ENCODE measurements around the gene ERLIN1. TPM values are rescaled to one million over a fixed set of nuclear protein-coding genes. Genes with fewer than 3 reads are reported as not detected.

The ERLIN1 gene
- polyA plus RNA-seq (ENCODE audit: insufficient read length), result 59.1 TPM
- long read RNA-seq, donor 1, full-length matches to known transcripts, result 9 of 9 reads
- long read RNA-seq, donor 1, partial matches to known transcripts, result 0 of 9 reads
- long read RNA-seq, donor 1, other reads (novel, unspliced or antisense), result 0 of 9 reads
- long read RNA-seq, donor 2, full-length matches to known transcripts, result 7 of 7 reads
- long read RNA-seq, donor 2, partial matches to known transcripts, result 0 of 7 reads
- long read RNA-seq, donor 2, other reads (novel, unspliced or antisense), result 0 of 7 reads
- long read RNA-seq, donor 3, full-length matches to known transcripts, result 5 of 5 reads
- long read RNA-seq, donor 3, partial matches to known transcripts, result 0 of 5 reads
- long read RNA-seq, donor 3, other reads (novel, unspliced or antisense), result 0 of 5 reads
- long read RNA-seq, donor 4, result 0 reads
- long read RNA-seq, donor 5, full-length matches to known transcripts, result 13 of 13 reads
- long read RNA-seq, donor 5, partial matches to known transcripts, result 0 of 13 reads
- long read RNA-seq, donor 5, other reads (novel, unspliced or antisense), result 0 of 13 reads
- long read RNA-seq, donor 6, full-length matches to known transcripts, result 8 of 8 reads
- long read RNA-seq, donor 6, partial matches to known transcripts, result 0 of 8 reads
- long read RNA-seq, donor 6, other reads (novel, unspliced or antisense), result 0 of 8 reads
- long read RNA-seq, donor 7, full-length matches to known transcripts, result 11 of 16 reads
- long read RNA-seq, donor 7, partial matches to known transcripts, result 5 of 16 reads
- long read RNA-seq, donor 7, other reads (novel, unspliced or antisense), result 0 of 16 reads
- long read RNA-seq, donor 8, transcript ERLIN1-202 (12 exons, 1,453 nt), result major isoform, 6 of 6 reads
- long read RNA-seq, donor 8, partial matches to known transcripts, result 0 of 6 reads
- long read RNA-seq, donor 8, other reads (novel, unspliced or antisense), result 0 of 6 reads

DNA sequence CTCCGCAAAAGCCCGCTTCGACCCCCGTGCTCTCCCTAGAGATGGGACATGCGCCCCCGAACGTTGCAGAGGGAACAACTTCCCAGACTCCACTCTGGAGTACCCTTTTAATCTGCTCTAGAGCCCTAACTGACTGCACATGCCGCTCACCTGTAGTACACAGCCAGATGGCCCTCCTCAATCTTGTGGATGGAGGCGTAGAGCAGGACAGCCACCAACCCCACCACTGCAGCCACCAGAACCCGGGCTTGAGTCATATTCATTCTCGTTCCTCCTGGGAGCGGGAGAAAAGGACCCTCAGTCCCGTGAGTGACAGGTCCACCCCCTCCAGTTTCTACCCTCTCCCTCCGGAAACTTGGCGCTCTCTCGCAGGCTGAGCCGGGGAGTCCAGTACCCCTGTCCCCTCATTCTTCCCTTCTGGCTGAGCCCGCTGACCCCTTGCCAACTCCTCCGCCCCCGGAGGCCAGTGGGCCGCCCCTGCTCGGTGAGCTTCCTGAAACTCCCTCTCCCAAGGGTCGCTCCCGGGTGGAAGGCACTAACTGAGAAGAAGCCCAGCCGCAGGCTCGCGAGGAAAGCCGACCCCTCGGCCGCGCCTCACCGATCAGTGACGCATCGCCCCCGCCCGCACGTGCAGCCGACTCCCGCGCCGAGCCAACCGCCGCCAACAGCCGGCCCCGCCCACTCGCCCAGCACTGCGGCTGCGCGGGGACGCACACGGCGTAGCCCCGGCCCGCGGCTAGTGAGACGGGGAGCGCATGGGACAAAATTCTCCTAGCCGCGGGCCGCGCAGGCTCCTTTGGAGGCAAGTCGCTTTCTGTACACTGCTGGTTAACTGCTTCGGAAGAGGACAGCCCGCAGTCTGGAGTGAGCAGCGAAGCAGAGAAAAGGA, at the start of gene ERLIN1:
Gene ERLIN1 (minus strand): TSS at position 666 of the 889 bp plus-strand sequence. CDS start 403 bp downstream, at position 263.
- peak; percentile 94 for DNase-seq

DNA sequence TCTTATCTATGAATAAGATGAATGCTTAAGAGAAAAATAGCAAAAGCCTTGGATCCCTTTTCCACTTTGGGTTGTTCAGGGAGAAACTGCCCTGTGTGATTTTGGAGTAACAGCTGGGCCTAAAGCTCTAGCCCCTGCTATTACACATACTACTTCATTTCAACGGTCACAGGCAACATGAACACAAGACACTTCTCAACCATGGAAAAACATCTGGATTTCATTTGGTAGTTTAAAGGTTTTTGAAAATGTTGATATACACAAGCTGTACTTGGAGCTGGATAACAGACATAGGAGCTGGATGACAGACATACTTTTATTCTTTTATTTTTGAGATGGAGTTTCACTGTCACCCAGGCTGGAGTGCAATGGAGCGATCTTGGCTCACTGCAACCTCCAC, 46.3 kb upstream of the ERLIN1 start:
- DNase-seq, result no peak

DNA sequence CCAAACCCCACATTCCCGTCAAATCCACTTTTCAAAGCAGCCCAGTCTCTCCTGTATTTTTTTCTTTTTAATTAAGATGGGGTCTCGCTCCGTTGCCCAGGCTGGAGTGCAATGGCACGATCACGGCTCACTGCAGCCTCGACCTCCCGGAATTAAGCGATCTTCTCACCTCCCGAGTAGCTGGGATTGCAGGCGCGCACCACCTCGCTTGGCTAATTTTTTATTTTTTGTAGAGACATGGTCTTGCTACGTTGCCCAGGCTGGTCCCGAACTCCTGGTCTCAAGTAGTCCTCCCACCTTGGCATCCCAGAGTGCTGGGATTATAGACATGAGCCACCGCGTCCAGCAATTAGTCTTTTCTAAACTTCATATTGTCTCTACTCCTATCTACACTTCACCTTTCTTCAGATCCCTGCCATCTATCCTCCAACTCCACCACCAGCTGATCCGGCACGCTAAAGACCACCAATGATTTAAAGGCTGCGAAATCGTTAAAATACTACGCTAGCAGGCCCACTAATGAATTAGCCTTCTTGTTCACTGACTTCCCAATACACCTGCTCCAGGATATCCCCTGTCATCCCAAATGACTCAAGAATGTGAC, 44.1 kb upstream of the ERLIN1 start:
- DNase-seq, result no peak

DNA sequence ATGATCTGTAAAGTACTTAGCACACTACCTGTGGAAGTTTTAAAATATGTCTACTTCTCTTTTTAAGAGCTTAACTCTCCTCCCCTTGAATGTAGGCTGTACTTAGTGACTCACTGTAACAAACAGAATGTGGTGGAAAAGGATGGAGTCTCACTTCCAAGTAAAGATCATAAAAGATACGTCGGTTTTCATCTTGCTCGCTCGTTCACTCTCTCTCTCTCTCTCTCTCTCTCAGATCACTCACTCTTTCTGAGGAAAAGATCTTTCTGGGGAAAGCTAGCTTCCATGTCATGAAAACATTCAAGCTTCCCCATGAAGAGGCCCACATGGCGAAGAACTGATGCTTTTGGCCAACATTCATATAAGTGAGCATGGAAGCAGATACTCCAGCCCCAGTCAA, 38.0 kb upstream of the ERLIN1 start:
- no peak for DNase-seq

DNA sequence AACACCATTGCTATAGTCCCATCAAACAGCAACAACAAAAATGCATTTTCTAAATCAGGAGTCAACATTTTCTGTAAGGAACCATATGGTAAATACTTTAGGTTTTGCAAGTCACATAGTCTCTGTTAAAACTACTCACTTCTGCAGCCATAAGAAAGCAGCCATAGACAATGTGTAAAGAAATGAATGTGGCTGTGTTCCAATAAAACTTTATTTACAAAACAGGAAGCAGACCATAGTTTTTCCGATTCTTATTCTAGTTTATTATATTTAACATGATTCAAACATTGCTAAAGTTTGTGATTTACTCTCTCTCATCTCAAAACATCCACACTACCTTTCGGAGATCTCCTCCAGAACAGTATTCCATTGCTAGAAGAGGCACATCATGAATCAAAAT, 36.7 kb upstream of the ERLIN1 start:
- DNase-seq, result no peak

DNA sequence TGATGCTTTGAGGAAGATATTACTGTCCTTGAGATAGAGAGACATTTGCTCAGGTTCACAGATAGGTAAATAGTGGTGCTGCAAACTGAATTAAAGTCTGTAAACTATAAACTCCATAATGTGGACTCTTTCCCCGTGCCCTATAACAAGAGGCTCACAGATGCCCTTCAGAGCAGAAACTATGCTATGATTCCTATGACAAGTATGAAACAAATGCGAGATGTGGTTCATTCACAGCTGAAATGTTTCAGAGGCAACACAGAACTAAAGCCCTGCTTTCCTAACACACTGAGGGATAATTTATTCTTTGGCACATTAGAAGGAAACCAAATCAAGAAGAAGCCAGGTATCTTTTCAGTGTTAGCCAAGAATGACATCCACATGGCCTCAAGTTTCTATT, 30.2 kb upstream of the ERLIN1 start:
- no peak for DNase-seq

DNA sequence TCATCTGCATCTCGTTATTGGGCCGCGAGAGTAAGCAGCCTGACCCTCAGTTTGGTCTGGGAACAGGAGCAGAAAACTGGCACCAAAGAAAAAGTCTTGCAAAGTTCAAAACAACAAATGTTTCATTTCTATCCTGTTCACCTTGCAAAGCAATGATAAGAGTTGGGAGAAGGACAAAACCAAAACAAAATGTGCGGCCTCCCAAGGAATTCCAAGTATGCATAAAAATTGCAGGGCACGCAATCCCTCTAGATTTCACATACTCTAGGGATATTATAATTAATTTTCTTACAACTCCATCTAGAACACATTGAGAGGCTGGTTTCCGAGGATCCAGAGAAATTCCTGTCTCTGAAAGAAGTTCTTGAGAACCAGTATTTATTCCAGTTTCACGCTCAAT, 23.5 kb upstream of the ERLIN1 start:
- DNase-seq, result no peak

DNA sequence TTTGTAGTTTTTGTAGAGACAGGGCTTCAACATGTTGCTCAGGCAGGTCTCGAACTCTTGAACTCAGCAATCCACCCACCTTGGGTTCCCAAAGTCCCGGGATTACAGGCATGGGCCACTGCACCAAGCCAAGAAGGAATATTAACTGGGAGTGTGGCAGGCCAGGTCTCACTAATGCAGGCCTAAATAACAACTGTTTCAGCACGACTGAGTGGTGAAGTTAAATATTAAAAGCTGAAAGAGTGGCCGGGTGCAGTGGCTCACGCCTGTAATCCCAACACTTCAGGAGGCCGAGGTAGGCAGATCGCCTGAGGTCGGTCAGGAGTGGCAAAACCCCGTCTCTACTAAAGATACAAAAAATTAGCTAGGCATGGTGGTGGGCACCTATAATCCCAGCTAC, 22.4 kb upstream of the ERLIN1 start:
- no peak for DNase-seq

DNA sequence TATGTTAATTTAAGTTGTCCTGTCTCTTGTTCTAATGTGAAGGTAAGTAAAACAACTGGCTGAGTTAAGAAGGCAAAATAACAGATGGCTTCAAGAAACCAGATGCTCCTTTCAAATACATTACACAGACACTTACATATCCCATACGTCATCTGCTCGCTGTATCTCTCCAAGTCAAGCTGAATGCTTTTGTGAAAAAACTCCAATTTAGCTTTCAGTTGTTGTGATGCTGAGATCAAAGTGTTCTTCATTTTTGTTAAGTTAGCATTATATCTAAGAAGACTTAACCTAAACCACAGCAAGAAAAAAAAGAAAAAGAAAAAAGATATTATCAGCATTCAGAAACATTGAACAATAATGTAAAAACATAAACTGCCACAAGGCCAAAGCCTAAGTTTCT, 18.5 kb upstream of the ERLIN1 start:
- DNase-seq, result no peak

DNA sequence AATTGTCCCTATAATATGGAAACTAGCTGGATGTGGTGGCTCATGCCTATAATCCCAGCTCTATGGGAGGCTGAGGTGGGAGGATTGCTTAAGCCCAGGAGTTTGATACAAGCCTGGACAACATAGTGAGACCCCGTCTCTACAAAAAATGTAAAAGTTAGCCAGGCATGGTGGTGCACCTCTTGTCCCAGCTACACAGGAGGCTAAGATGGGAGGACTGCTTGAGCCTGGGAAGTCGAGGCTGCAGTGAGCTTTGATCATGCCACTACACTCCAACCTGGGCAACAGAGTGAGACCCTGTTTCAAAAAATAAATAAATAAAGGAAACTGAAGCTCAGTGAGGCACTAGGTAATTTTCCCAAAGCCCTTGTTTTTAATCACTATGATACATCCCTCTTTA, 15.7 kb upstream of the ERLIN1 start:
- DNase-seq, result no peak

DNA sequence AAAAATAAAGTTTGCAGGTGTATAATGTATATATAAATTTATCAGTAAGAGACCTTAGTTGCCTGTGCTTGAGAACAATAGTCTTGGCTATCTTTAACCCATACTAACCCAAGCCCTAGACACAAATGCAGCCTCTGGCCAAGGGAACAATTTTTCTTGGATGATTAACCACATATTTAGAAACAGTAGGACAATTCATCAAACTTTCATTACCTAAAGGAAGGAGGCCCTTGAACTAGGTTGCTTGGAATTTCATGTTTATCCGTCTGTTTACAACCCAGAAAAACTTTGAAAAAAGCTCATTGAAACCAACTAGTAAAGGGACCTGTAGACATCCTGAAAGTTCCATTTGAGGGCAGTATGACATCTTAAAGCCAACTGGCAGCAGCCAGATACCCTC, 8.9 kb upstream of the ERLIN1 start:
- no peak for DNase-seq

DNA sequence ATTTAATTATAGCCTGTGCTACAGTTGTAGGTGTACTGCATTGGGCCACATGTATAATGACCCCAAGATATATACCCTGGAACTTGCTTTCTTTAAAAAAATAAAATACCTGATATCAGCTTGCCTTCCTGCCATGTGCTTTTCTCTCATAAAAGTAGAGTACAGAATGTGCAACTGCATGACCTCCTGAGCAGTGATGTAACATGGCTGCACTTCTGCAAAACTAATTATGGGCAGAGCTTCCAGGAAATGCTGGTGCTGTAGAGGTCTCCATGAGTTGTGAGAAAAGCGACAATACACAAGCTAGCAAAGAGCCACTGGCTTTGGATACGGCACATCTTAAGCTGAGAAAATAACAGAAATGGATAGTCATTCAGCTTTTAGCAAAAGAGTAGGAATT, 6.5 kb upstream of the ERLIN1 start:
- no peak for DNase-seq

DNA sequence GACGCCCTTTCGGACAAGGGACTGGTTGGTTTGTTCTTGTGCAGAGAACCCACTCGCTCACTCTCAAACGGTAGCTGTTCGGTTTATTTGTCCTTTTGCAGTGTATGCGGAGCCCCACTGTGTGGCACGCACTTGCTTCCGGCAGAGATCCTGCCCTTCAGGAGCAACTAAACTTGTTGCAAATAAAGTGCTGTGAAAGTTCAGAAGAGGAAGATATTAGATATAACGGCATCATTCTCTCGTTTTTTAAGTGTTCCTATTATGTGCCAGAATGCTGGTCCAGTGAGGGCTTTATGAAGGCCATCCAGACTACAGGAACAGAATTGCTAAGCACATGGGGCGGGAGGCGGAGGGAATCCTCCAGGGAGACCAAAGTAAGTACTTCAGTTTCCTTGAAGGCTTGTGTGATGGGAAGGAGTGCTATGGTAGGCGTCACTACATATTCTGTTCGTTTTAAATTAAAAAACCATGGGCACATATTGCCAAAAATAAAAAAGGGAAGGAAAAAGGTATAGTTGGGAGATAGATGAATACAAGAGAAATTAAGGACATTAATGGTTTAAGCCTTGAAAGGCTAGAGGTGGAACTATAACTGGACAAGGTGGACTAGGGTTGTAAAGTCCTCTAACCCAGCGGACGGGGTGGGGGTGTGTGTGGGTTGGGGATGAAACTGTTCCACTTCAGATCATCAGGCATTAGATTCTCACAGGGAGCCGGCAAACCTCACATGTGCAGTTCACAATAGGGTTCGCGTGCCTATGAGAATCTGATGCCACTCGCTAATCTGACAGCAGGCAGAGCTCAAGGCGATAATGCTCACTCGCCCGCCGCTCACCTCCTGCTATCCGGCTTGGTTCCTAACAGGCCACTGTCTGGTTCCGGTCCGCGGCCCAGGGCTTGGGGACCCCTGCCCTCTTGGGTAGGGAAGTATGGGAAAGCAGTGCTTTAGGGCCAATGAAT, 704 bp upstream of the ERLIN1 start:
- no peak for DNase-seq

DNA sequence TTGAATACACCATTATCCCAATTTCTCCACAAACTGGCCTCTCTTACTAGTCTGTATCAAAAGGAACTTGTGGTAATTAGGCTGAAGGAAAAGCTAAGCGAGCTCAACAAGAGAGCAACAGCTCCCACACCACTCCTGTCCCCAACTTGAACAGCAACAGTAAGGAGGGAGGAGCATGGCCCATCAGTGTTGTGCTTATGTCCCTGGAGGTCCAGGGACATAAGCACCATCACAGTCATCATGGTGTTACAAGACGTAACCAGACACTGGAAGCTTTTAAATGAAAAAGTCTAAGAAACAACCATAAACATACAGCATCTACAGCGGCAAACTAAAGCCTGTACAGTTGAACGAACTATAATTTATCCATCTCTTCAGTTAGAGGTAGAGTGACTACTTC, 989 bp downstream of the ERLIN1 start:
- peak; percentile 36 for DNase-seq

DNA sequence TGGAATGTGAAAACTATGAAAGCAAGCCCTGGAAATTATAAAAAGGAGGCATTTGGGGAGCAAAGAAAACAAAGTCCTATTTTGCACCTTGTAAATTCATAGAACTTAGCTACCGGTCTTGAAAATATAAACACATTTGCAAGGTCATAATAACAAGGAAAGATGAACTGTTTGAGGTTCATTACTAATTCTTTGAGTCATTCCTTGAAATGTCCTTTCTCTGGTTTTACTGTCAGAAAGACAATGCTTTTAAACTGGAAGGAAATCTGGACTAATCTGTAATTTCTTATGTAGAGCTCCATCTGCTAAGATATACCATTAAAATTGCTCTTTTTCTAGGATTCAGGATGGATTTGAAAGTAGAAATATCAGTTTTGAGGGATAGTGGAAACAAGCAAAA, 1.4 kb downstream of the ERLIN1 start:
- no peak for DNase-seq

DNA sequence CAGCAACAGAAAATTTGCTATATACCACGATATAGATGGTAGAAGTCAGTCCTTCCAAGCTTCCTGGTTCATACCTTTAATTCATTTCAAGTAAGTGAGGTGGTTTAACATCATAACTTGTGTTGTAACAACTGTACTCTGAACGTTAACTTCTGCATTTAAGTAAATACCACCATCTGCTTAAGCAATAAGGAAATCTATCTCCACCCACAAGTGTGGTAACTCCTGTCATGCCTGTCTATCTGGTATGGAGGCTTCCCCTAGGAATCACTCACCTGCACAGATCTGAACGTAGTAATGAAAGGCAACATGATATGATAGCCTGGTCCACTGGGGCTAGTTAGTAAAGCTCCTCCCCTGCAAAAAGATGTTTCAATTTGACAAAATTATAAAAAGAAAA, 2.3 kb downstream of the ERLIN1 start:
- no peak for DNase-seq

DNA sequence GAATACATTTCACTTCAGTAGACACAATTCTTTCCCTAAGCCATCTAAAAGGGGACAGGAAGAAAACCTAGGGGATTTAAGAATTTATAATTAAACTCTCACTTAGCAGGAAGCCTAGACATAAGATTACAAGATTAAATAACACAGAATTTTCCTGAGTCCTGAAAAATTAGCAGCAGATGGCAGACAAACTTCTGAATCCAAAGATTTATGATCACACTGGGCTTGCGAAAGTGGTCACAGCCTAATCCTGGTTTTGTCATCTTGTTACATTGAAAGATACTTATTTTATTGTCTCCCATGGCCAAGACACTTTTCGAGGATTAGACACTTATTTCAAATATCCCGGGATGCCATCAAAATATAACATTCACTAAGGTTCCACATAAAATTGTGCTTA, 2.9 kb downstream of the ERLIN1 start:
- DNase-seq, result no peak

DNA sequence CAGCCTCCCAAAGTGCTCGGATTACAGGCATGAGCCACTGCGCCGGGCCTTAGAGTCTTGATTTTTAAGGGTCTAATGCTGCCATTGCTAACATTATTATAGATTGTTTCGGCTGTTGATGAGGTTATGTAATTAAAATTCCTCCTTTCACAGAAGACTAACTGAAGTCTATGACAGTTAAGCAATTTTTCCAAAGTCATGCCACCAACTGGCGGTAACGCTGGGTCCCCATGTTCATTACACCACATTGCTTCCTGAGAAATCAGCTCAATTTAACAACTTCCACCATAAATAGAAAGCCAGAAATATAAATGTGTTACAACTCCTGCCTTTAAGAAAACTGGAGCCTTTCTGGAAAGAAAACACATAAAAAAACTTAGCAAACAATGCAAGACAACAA, 3.5 kb downstream of the ERLIN1 start:
- DNase-seq, result no peak

DNA sequence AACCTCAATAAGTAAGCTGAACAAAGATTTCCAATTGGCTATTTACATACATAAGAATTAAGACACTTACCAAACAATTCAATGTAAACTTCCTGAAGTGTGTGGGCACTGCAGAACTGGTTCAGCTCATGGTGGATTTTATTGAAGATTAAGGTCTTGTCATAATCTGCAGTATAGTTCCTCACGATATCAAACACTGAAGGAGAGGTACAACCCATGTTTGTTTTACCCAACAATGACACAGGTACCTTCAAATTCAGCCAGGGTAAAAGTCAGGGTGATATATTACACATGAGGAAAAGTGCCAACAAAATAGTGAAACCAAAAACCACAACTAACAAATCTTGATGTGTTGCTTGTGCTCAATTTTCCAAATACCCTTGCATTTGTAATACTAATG, 10.0 kb downstream of the ERLIN1 start:
- no peak for DNase-seq
